GM23338 (cell line): ENCODE data around the gene PLN. TPM values are rescaled to one million over a fixed set of nuclear protein-coding genes. Genes with fewer than 3 reads are reported as not detected.

Source experiments
- ATAC-seq: fragments of 200-7000 bp; cut with Tn5 transposase; 3 replicates; pipeline ENCODE4 v1.9.1; 2020
- DNase-seq: peaks from one replicate; pipeline ENCODE4 v3.0.0-alpha.2; 2015; ENCODE audit warnings: low spot score
- H2AFZ ChIP-seq: fragments of 200-600 bp; sonication (generic); 2 replicates; pipeline ENCODE4 v1.8.0; 2016; ENCODE audit warnings: antibody characterized with exemption, mild to moderate bottlenecking, moderate library complexity
- H3F3A ChIP-seq: fragments of 200-600 bp; sonication (generic); replicated peaks from 2 replicates; pipeline ENCODE4 v1.8.0; 2017; ENCODE audit warnings: antibody characterized with exemption, mixed run types, low read depth
- H3K27ac ChIP-seq: fragments of 200-600 bp; sonication (generic); 2 replicates; pipeline ENCODE4 v1.6.1; 2016; ENCODE audit warnings: low read depth
- H3K27me3 ChIP-seq: fragments of 200-600 bp; sonication (generic); 2 replicates; pipeline ENCODE4 v1.8.0; 2016; ENCODE audit warnings: mild to moderate bottlenecking, mixed run types, moderate library complexity; ENCODE audit not compliant: insufficient read depth
- H3K36me3 ChIP-seq: fragments of 200-600 bp; sonication (generic); 2 replicates; pipeline ENCODE4 v1.8.0; 2016; ENCODE audit warnings: mild to moderate bottlenecking; ENCODE audit not compliant: insufficient read depth
- H3K4me1 ChIP-seq: fragments of 200-600 bp; sonication (generic); 2 replicates; pipeline ENCODE4 v1.8.0; 2016; ENCODE audit warnings: mild to moderate bottlenecking, moderate library complexity; ENCODE audit not compliant: insufficient read depth
- H3K4me2 ChIP-seq: fragments of 200-600 bp; sonication (generic); 2 replicates; pipeline ENCODE4 v1.7.1; 2017; ENCODE audit warnings: mixed run types
- H3K4me3 ChIP-seq: fragments of 200-600 bp; sonication (generic); 2 replicates; pipeline ENCODE4 v1.6.1; 2016; ENCODE audit warnings: mixed run types
- H3K79me2 ChIP-seq: fragments of 200-600 bp; sonication (generic); replicated peaks from 2 replicates; pipeline ENCODE4 v1.8.0; 2017; ENCODE audit warnings: mild to moderate bottlenecking; ENCODE audit not compliant: insufficient read depth
- H3K9me2 ChIP-seq: fragments of 200-600 bp; sonication (generic); 2 replicates; pipeline ENCODE4 v1.8.0; 2017; ENCODE audit not compliant: insufficient read depth
- H4K20me1 ChIP-seq: fragments of 200-600 bp; sonication (generic); replicated peaks from 2 replicates; pipeline ENCODE4 v1.8.0; 2017; ENCODE audit warnings: mild to moderate bottlenecking; ENCODE audit not compliant: insufficient read depth
- H3K27ac Mint-ChIP-seq: 2 replicates; pipeline ENCODE4 v1.8.0; 2020; ENCODE audit warnings: inconsistent platforms, mild to moderate bottlenecking, moderate library complexity, mixed read lengths
- H3K27me3 Mint-ChIP-seq: 3 replicates; pipeline ENCODE4 v1.8.0; 2022; ENCODE audit warnings: low read depth, mild to moderate bottlenecking, moderate library complexity, mixed read lengths, inconsistent platforms; ENCODE audit not compliant: insufficient read depth, poor library complexity
- H3K36me3 Mint-ChIP-seq: 3 replicates; pipeline ENCODE4 v1.8.0; 2021; ENCODE audit warnings: low read depth, mild to moderate bottlenecking, inconsistent platforms, moderate library complexity, mixed read lengths
- H3K4me1 Mint-ChIP-seq: 3 replicates; pipeline ENCODE4 v1.8.0; 2020; ENCODE audit warnings: mild to moderate bottlenecking, inconsistent platforms, mixed read lengths
- H3K4me3 Mint-ChIP-seq: 3 replicates; pipeline ENCODE4 v1.8.0; 2021; ENCODE audit warnings: moderate library complexity, mild to moderate bottlenecking, inconsistent platforms, mixed read lengths
- H3K9me3 Mint-ChIP-seq: 3 replicates; pipeline ENCODE4 v1.8.0; 2020; ENCODE audit warnings: moderate library complexity, mild to moderate bottlenecking, inconsistent platforms, mixed read lengths
- ETS1 ChIP-seq: IDR thresholded peaks from 2 replicates; pipeline ENCODE4 v1.6.1; 2016; ENCODE audit warnings: antibody characterized with exemption
- EZH2phosphoT487 ChIP-seq: fragments of 200-600 bp; sonication (generic); IDR thresholded peaks from one replicate; pipeline ENCODE4 v1.8.1; 2018; ENCODE audit warnings: antibody characterized with exemption; ENCODE audit not compliant: unreplicated experiment
- JUNB ChIP-seq: IDR thresholded peaks from one replicate; pipeline ENCODE4 v1.6.1; 2016; ENCODE audit warnings: antibody characterized with exemption; ENCODE audit not compliant: unreplicated experiment
- NANOG ChIP-seq: IDR thresholded peaks from 2 replicates; pipeline ENCODE4 v1.6.1; 2016; ENCODE audit warnings: antibody characterized with exemption, borderline replicate concordance
- POLR2AphosphoS5 ChIP-seq: IDR thresholded peaks from 2 replicates; pipeline ENCODE4 v1.6.1; 2016; ENCODE audit warnings: antibody characterized with exemption, low read depth
- ZNF114 ChIP-seq: fragments of 250-450 bp; sonication (Bioruptor Pico); IDR thresholded peaks from 2 replicates; pipeline ENCODE4 v1.5.0; 2020; ENCODE audit warnings: mild to moderate bottlenecking, moderate library complexity
- ZNF462 ChIP-seq: fragments of 250-450 bp; sonication (Bioruptor Pico); IDR thresholded peaks from 2 replicates; pipeline ENCODE4 v1.5.0; 2020; ENCODE audit warnings: mild to moderate bottlenecking, moderate library complexity
- polyA plus RNA-seq: library from polyadenylated mRNA; unstranded; fragments of >200 nt; fragmentation: Nextera tagmentation; extraction: Ambion mirVana; gene quantifications from 2 replicates; pipeline ENCODE4 v1.2.1, GENCODE V29; 2016
- total RNA-seq: library from RNA; depleted of rRNA; stranded (reverse); fragments of >200 nt; shearing (Covaris generic); gene quantifications from 2 replicates; pipeline ENCODE4 v1.2.3, GENCODE V29; 2014
- TF ChIP-seq, protein P1 (sequence below): IDR thresholded peaks from one replicate; pipeline ENCODE4 v1.6.1; 2018; ENCODE audit warnings: antibody characterized with exemption; ENCODE audit not compliant: unreplicated experiment

The PLN gene
- total and polyA plus RNA-seq, 2 experiments from 2014 or later = 0.10 TPM; not detected in 1

- Histone ChIP-seq H4K20me1 (no peaks in the 10 kb centered on the region), H3K36me3 (no peaks in the 10 kb centered on the region), H3K79me2 (peaks cover 20% of the 10 kb centered on the region), H3K9me2 (0 out of 2 replicates have a peak, but pooled peaks cover 3% of the 10 kb centered on the region), H3K4me1 (no peaks in the 10 kb centered on the region), H2AFZ (no peak overlapping the region), H3F3A (no peaks in the 10 kb centered on the region), H3K4me3 (no peak overlapping the region), H3K4me2 (no peak overlapping the region), H3K27me3 (no peaks in the 10 kb centered on the region), H3K27ac (no peak overlapping the region)
- Mint-ChIP-seq H3K27me3 (peaks cover 6% of the 10 kb centered on the region), H3K9me3 (peaks cover 28% of the 10 kb centered on the region; the same call in 2 of the 3 replicates), H3K4me3 (no peak overlapping the region), H3K4me1 (no peaks in the 10 kb centered on the region), H3K27ac (no peak overlapping the region), H3K36me3 (peaks cover 13% of the 10 kb centered on the region; the same call in 2 of the 3 replicates)
- DNase-seq (no peak), ATAC-seq (no peak)
- TF ChIP-seq EZH2phosphoT487 (no peak), POLR2AphosphoS5 (no peak), NANOG (no peak), JUNB (no peak), ETS1 (no peak), ZNF462 (no peak), ZNF114 (CRISPR knock-in tag) (no peak)
- TF ChIP-seq, protein P1, sequence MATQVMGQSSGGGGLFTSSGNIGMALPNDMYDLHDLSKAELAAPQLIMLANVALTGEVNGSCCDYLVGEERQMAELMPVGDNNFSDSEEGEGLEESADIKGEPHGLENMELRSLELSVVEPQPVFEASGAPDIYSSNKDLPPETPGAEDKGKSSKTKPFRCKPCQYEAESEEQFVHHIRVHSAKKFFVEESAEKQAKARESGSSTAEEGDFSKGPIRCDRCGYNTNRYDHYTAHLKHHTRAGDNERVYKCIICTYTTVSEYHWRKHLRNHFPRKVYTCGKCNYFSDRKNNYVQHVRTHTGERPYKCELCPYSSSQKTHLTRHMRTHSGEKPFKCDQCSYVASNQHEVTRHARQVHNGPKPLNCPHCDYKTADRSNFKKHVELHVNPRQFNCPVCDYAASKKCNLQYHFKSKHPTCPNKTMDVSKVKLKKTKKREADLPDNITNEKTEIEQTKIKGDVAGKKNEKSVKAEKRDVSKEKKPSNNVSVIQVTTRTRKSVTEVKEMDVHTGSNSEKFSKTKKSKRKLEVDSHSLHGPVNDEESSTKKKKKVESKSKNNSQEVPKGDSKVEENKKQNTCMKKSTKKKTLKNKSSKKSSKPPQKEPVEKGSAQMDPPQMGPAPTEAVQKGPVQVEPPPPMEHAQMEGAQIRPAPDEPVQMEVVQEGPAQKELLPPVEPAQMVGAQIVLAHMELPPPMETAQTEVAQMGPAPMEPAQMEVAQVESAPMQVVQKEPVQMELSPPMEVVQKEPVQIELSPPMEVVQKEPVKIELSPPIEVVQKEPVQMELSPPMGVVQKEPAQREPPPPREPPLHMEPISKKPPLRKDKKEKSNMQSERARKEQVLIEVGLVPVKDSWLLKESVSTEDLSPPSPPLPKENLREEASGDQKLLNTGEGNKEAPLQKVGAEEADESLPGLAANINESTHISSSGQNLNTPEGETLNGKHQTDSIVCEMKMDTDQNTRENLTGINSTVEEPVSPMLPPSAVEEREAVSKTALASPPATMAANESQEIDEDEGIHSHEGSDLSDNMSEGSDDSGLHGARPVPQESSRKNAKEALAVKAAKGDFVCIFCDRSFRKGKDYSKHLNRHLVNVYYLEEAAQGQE = no peak
Measured at GRCh38 chr6:118606268-118606667, 58.2 kb downstream of the PLN start.
